Measurements from ENCODE around the gene ZNF853. TPM values are rescaled to one million over a fixed set of nuclear protein-coding genes. Genes with fewer than 3 reads are reported as not detected.

ZNF853 gene
- polyA plus RNA-seq, 3 donors, result 0.15 TPM; not detected in 2

GRCh38 chr7:6639032-6639431 is 23.6 kb downstream of the ZNF853 start:
- no peak for TF ChIP-seq CTCF (IDR thresholded peaks at IDR 0.05)
- Mint-ChIP-seq H3K27me3 (ENCODE audit: low read depth in 3 of 3) (peaks cover 0 to 4% (median 3%) of the 10 kb centered on the region in 3 donors), H3K36me3 (peaks cover 51 to 56% of the 10 kb centered on the region in 2 donors), H3K27ac (peak overlapping the region in 5 of 7 donors; percentile 18 to 72 (median 69)), H3K4me3 (peak overlapping the region; percentile 21 to 37), H3K4me1 (peaks cover 44% of the 10 kb centered on the region), H3K9me3 (peaks cover 10 to 19% (median 14%) of the 10 kb centered on the region in 7 donors)
- no peak for DNase-seq
- no peaks in the 10 kb centered on the region for H3K27me3 ChIP-seq (ENCODE audit: control insufficient read depth in 2 of 2, insufficient read depth in 2 of 2, low read length in 2 of 2)
- H3K4me3 ChIP-seq (replicated peaks in 1 of 3; ENCODE audit: low read depth in 2 of 3, low read length in 3 of 3), result peak overlapping the region in 1 of 3 experiments; percentile 75
- H3K36me3 ChIP-seq (replicated peaks in 1 of 2; ENCODE audit: control insufficient read depth in 1 of 2, insufficient read depth in 2 of 2, low read length in 2 of 2), result peaks cover 35 to 50% of the 10 kb centered on the region in 2 donors
- WGBS (ENCODE audit: insufficient coverage), result 93% methylated on average over 3 of the region's 4 CpGs
- H3K9me3 ChIP-seq (replicated peaks in 1 of 2; ENCODE audit: control insufficient read depth in 1 of 2, insufficient read depth in 1 of 2, low read length in 2 of 2), result peaks cover 0 to 19% of the 10 kb centered on the region in 2 donors
- H4K20me1 ChIP-seq (ENCODE audit: insufficient read depth, low read length), result peaks cover 62% of the 10 kb centered on the region
- peak overlapping the region; percentile 85 for H3K4me2 ChIP-seq (replicated peaks; ENCODE audit: extremely low read depth, low read length, poor library complexity, severe bottlenecking)
- H3K79me2 ChIP-seq (ENCODE audit: insufficient read depth, low read length), result peaks cover 49% of the 10 kb centered on the region
- intact Hi-C loops (cut with micrococcal nuclease), result loop anchor here in 1 of 2 donors (5.0 kb wide), 1 partner anchor 68 kb away; the partner anchor contains the start of gene ZNF12
- peak overlapping the region in 1 of 2 donors; percentile 33 for H3K27ac ChIP-seq (ENCODE audit: low read depth in 1 of 2, low read length in 2 of 2)
- no peak overlapping the region for H2AFZ ChIP-seq (ENCODE audit: insufficient read depth, low read depth, low read length, poor library complexity, severe bottlenecking)
- H3K9ac ChIP-seq (ENCODE audit: insufficient read depth, low read length, poor library complexity, severe bottlenecking), result peak overlapping the region; percentile 96
- peaks cover 43 to 58% of the 10 kb centered on the region in 2 donors for H3K4me1 ChIP-seq (ENCODE audit: control insufficient read depth in 1 of 2, insufficient read depth in 2 of 2, low read length in 2 of 2)

GRCh38 chr7:6639627-6640026 is 24.2 kb downstream of the ZNF853 start:
- Histone ChIP-seq H3K4me2 (replicated peaks; ENCODE audit: extremely low read depth, low read length, poor library complexity, severe bottlenecking) (no peak overlapping the region), H3K27ac (ENCODE audit: low read depth in 1 of 2, low read length in 2 of 2) (peak overlapping the region in 1 of 2 donors; percentile 33), H3K36me3 (replicated peaks in 1 of 2; ENCODE audit: control insufficient read depth in 1 of 2, insufficient read depth in 2 of 2, low read length in 2 of 2) (peaks cover 41 to 56% of the 10 kb centered on the region in 2 donors), H3K9me3 (replicated peaks in 1 of 2; ENCODE audit: control insufficient read depth in 1 of 2, insufficient read depth in 1 of 2, low read length in 2 of 2) (peaks cover 0 to 14% of the 10 kb centered on the region in 2 donors), H3K4me1 (ENCODE audit: control insufficient read depth in 1 of 2, insufficient read depth in 2 of 2, low read length in 2 of 2) (peaks cover 37 to 52% of the 10 kb centered on the region in 2 donors), H2AFZ (ENCODE audit: insufficient read depth, low read depth, low read length, poor library complexity, severe bottlenecking) (no peak overlapping the region), H3K79me2 (ENCODE audit: insufficient read depth, low read length) (peaks cover 49% of the 10 kb centered on the region), H3K27me3 (ENCODE audit: control insufficient read depth in 2 of 2, insufficient read depth in 2 of 2, low read length in 2 of 2) (no peaks in the 10 kb centered on the region), H3K4me3 (replicated peaks in 1 of 3; ENCODE audit: low read depth in 2 of 3, low read length in 3 of 3) (no peak overlapping the region), H4K20me1 (ENCODE audit: insufficient read depth, low read length) (peaks cover 68% of the 10 kb centered on the region), H3K9ac (ENCODE audit: insufficient read depth, low read length, poor library complexity, severe bottlenecking) (no peak overlapping the region)
- H3K27ac Mint-ChIP-seq, result peak overlapping the region in 5 of 7 donors; percentile 20 to 71 (median 65)
- TF ChIP-seq CTCF (IDR thresholded peaks at IDR 0.05), result no peak
- peaks cover 0 to 3% (median 3%) of the 10 kb centered on the region in 3 donors for H3K27me3 Mint-ChIP-seq (ENCODE audit: low read depth in 3 of 3)
- peaks cover 40% of the 10 kb centered on the region for H3K4me1 Mint-ChIP-seq
- 98% methylated on average over 11 of the region's 11 CpGs for WGBS (ENCODE audit: insufficient coverage)
- no peak overlapping the region for H3K4me3 Mint-ChIP-seq
- peaks cover 56 to 62% of the 10 kb centered on the region in 2 donors for H3K36me3 Mint-ChIP-seq
- DNase-seq, result no peak
- intact Hi-C loops (cut with micrococcal nuclease), result loop anchor here (5.0 kb wide), 1 partner anchor 68 kb away; the partner anchor contains the start of gene ZNF12 (in 2 of the 2)
- H3K9me3 Mint-ChIP-seq, result peaks cover 6 to 13% (median 11%) of the 10 kb centered on the region in 7 donors
